ENCODE data around the gene TOP1. TPM values are rescaled to one million over a fixed set of nuclear protein-coding genes. Genes with fewer than 3 reads are reported as not detected.

The TOP1 gene
- total and polyA plus RNA-seq, 9 of the 15 experiments (the other 6 are each of a cell fraction or from before 2014, with no cell fraction given), result 26.4 to 127 (median 39.6) TPM

DNA sequence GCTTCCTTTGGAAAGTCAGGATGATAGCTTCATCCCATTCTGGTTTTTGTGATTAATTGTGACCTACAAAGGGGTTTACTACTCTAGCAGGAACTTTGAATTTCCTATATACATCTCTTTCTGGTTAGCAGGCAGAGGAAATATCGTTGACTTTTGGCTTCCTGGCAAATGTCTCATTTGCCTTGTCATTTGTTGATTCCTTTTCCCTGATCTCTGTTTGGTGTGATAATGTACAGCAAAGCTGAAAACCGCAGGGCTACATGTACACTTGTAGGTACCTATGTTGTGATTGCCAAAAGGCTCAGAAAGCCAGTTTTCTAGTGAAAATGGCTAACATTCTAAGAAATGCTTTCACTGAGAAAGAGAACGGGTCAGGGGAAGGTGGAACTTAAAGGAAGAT is 44.3 kb downstream of the TOP1 start (continued):
- TF ChIP-seq, protein P1, sequence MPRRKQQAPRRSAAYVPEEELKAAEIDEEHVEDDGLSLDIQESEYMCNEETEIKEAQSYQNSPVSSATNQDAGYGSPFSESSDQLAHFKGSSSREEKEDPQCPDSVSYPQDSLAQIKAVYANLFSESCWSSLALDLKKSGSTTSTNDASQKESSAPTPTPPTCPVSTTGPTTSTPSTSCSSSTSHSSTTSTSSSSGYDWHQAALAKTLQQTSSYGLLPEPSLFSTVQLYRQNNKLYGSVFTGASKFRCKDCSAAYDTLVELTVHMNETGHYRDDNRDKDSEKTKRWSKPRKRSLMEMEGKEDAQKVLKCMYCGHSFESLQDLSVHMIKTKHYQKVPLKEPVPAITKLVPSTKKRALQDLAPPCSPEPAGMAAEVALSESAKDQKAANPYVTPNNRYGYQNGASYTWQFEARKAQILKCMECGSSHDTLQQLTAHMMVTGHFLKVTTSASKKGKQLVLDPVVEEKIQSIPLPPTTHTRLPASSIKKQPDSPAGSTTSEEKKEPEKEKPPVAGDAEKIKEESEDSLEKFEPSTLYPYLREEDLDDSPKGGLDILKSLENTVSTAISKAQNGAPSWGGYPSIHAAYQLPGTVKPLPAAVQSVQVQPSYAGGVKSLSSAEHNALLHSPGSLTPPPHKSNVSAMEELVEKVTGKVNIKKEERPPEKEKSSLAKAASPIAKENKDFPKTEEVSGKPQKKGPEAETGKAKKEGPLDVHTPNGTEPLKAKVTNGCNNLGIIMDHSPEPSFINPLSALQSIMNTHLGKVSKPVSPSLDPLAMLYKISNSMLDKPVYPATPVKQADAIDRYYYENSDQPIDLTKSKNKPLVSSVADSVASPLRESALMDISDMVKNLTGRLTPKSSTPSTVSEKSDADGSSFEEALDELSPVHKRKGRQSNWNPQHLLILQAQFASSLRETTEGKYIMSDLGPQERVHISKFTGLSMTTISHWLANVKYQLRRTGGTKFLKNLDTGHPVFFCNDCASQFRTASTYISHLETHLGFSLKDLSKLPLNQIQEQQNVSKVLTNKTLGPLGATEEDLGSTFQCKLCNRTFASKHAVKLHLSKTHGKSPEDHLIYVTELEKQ (CRISPR knock-in tag; IDR thresholded peaks at IDR 0.05), result no peak
- TF ChIP-seq SIX5 (IDR thresholded peaks at IDR 0.05; ENCODE audit: borderline replicate concordance in 1 of 2, insufficient read depth in 1 of 2, low read depth in 1 of 2, low read length in 2 of 2), result no peak
- no peak for TF ChIP-seq THRA (IDR thresholded peaks at IDR 0.05)
- TF ChIP-seq KDM1A (IDR thresholded peaks at IDR 0.05), result peak; percentile 67 to 82; a peak in 3 of 4 replicates
- no peak for TF ChIP-seq ZNF668 (CRISPR knock-in tag; IDR thresholded peaks at IDR 0.05)
- TF ChIP-seq DEAF1 (CRISPR knock-in tag; IDR thresholded peaks at IDR 0.05), result no peak
- TF ChIP-seq RAD51 (IDR thresholded peaks at IDR 0.05; ENCODE audit: borderline replicate concordance, low read depth), result no peak
- no peak for TF ChIP-seq ZNF699 (CRISPR knock-in tag; IDR thresholded peaks at IDR 0.05; ENCODE audit: insufficient replicate concordance)
- no peak for TF ChIP-seq BHLHE40 (IDR thresholded peaks at IDR 0.05; ENCODE audit: low read length)
- TF ChIP-seq ZNF764 (CRISPR knock-in tag; IDR thresholded peaks at IDR 0.05; ENCODE audit: low read depth), result no peak
- TF ChIP-seq PHB2 (IDR thresholded peaks at IDR 0.05; ENCODE audit: low read depth), result no peak
- TF ChIP-seq ZKSCAN3 (CRISPR knock-in tag; IDR thresholded peaks at IDR 0.05), result no peak
- no peak for TF ChIP-seq DDX20 (tag; IDR thresholded peaks at IDR 0.05; ENCODE audit: low read depth)
